Stimulated activated CD4-positive, alpha-beta T cell treated with anti-CD3 and anti-CD28 coated beads, Interleukin-12 subunit alpha, Interleukin-12 subunit beta, amount 100 ng/mL, for 4 hours (primary cell): Measurements from ENCODE around the gene OTC.

Experiments
- DNase-seq: peaks from one replicate; pipeline ENCODE4 v3.0.0-alpha.2; 2020

The OTC gene

GRCh38 chrX:38352362-38352761, at the start of gene OTC:
TSS of gene OTC (plus strand) at chrX:38352604. CDS start at chrX:38352697, 93 bp downstream.
- DNase-seq = no peak

- no peak for DNase-seq
Measured at GRCh38 chrX:38304010-38304409, 48.4 kb upstream of the OTC start.

- DNase-seq = no peak
Measured at GRCh38 chrX:38305971-38306370, 46.4 kb upstream of the OTC start.

- no peak for DNase-seq
Measured at GRCh38 chrX:38311743-38312142, 40.7 kb upstream of the OTC start.

GRCh38 chrX:38312436-38312835, 40.0 kb upstream of the OTC start:
- DNase-seq = no peak

DNA sequence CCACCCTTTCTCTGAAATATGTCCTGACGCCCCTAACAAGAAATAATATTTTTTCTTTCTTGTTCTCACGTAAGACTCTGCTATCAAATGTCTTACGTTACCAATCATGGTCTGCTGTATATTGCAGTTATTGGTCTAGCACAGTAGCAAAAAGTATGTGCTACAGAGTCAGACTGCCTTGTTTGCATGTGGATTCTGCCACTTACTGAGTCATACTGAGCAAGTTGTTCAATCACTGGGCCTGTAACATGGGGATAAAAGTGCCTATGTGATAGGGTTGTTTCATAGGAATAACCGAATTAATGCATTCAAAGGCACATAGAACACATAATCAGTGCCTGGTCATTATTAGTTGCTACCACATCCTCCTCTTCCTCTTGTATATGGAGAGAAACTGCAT, 39.2 kb upstream of the OTC start:
- no peak for DNase-seq

DNA sequence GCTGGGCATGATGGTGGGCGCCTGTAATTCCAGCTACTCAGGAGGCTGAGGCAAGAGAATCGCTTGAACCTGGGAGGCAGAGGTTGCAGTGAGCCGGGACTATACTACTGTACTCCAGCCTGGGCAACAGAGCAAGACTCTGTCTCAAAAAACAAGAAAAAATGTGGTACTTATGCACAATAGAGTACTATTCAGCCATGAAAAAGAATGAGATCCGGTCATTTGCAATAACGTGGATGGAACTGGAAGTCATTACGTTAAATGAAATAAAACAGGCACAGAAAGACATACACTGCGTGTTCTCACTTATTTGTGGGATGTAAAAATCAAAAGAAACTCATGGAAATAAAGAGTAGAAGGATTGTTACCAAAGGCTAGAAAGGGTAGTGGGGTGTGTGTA, 37.2 kb upstream of the OTC start:
- DNase-seq = no peak

DNA sequence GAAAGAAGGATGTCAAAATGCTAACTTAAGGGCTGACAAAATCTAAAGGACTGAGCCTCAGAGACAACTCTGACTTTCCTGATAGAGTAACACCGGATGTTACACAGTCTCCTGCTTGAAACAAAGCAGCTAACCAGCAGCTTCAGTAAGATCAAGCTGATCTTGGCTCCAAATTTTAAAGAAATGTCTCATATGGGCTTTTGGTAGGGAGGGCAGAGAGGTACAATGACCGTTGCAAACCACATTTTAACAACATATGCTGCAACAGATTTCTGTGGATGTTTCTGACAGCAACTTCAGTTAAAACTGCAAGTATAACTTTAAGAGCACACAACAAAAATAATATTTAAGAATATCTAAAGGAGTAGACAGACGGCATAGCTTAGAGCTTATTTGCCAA, 34.2 kb upstream of the OTC start:
- DNase-seq = no peak

DNA sequence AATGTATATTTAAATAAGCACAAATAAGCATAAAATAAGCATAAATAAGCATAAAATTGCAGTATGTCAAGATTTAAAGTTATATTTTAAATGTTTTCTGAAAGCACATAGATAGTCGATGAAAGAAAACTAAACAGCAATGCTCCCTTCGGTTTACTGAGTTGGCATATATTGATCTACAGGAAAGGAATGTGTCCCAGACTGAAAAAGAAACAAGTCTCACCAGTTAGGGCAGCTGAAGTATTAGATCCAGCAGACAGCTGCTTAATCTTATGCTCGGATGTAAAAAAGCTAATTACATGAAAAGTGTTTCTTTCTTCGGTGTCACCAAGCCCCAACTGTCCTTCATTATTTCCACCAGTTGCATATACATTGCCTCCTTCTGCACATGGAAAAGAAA, 33.8 kb upstream of the OTC start:
- no peak for DNase-seq

DNA sequence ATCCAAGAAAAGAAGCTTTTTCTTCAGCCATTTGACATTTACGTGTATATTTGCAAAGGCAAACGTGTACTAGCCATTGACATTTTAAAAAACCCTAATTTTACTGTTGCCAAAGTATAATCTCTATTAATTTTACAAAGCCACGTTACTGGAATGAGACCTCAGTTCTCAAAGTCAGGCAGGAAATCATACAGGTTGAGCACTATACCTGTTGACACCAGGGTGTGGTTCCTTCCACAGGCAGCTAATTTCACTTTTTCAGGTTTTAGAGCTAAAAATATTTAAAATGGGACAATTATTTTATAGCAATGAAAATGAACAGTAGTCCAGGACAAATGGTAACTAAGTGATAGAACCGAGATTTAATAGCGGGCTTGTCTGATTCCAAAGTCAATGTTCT, 31.6 kb upstream of the OTC start:
- DNase-seq = no peak

DNA sequence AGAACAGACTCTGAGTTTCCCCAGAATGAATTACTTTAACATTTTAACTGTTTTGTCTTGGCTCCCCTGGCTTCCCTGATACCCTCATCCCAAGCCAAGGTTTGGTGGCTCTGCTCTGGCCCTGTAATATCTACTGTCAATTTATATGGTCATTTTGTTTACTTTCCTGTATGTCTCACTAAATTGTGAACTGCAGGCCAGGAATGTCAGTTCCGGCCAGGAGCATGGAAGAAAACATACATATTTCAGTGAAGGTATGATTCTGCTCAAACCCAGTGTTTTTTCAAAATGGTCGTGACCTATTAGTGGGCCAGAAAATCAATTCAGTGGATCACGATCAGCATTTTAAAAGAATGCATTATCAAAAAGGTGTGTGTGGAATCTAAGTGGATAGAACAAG, 26.3 kb upstream of the OTC start:
- no peak for DNase-seq

DNA sequence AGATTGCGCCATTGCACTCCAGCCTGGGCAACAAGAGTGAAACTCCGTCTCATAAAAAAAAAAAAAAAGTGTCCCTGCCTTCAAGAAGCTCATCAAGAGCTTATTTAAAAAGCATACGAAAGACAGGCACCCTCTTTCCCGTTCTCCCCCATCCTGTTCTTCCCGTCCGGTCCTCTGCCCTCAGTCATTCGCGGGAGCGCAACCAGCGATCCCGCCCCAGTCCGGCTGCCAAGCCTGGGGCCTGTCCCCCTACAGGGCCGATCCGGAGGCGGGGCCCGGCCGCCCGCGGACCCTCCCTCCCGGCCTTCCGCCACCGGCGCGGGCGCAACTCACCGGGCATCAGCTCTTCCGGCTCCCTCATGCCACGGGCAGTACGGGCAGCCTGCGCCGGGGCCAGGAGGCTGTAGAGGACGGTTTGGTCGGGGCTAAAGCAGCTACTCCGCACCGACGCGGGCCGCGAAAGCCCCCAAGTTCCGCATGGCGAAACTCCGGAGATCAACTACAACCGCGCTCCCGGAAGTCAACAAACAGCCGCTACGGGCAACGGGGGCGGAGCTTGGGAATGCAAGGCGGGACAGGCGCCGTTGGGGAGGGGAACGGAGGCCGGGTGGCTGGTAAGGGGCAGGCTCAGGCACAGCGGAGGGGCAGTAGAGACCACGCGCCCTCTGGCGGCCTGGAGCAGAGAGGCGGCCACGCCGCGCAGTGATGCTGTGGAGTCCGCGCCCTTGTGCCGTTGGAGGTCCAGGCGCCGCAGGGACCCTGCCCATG, 25.2 kb upstream of the OTC start, which contains the start of gene RPGR:
TSS of gene RPGR (minus strand) at position 503 of the 768 bp plus-strand sequence. CDS start at position 361, 142 bp downstream.
- peak; percentile 84 for DNase-seq

DNA sequence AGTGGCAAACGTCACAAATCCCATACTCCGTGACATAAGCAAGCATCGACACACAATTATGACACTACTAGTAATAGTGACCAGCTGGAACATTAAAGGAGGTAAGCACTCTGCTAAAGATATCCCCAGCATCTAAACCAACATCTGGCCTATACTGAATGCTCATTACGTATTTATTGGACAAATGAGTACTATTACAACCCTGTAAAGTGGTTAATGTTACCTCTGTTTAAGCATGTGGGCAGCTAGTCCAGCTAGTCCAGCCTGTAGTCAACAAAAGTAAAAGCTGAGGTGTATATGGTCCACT, 24.7 kb upstream of the OTC start:
- no peak for DNase-seq

DNA sequence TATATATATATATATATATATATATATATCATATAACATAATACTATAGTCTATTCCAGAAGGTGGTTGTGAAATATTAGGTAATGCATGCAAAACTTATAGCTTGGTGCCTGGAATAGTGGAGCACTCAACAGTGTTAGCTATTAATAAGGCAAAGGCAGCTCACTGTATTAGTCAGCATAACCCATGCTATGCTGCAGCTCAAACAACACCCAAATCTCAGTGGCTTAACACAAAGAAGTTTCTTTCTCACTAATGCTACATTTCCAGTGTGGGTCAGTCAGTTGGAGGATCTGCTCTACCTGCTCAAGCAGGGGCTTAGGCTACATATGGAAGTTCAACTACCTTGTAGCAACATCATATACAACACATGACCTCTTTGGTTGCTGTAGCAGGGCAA, 19.9 kb upstream of the OTC start:
- DNase-seq = no peak

- no peak for DNase-seq
Measured at GRCh38 chrX:38335382-38335781, 17.0 kb upstream of the OTC start.

GRCh38 chrX:38336538-38337240, 15.7 kb upstream of the OTC start:
- no peak for DNase-seq

DNA sequence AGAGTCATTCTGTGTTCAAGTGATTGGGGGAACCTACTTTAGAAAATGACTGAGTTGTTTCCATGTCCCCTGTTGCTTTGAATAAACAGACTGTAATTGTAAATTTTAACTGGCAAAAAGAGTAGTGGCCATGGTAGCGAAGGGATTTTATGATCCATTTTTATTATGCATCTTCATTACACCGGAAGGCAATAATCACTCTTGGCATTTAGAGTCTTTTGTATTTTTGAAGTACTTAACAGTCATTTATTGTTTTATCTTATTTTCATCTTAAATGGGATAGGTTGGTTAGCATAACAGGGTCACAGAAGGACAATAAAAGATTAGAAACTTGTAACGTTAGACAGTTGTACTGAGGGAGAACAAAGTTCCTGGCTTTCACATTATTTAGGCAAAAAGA, 11.0 kb upstream of the OTC start:
- no peak for DNase-seq

GRCh38 chrX:38342853-38343778, 9.3 kb upstream of the OTC start:
- DNase-seq = no peak

- DNase-seq = no peak
Measured at GRCh38 chrX:38346150-38346549, 6.3 kb upstream of the OTC start.

- no peak for DNase-seq
Measured at GRCh38 chrX:38347136-38347535, 5.3 kb upstream of the OTC start.

- no peak for DNase-seq
Measured at GRCh38 chrX:38351346-38351745, 1.1 kb upstream of the OTC start.

DNA sequence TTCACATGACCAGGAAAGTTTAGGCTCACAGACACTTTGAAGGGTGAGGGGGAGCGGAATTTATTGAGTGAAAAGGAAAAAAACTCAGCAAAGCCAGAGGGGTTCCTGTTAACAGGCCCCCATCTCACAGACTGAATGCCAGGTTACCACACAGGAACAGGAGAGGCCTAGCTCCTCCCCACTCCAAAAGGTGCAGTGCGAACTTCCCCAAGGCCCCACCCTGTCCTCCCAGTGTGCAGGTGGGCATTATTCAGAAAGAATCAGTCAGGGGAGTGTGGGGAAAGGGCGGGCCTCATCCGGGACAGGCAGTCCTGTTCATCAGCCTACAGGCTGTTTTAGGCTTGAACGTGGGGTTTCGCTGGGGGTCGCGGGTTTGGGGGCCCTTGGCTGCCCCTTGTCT, 4.0 kb downstream of the OTC start:
- DNase-seq = no peak
